AG04450 (cell line): Measurements from ENCODE around the gene CNIH2. TPM values are rescaled to one million over a fixed set of nuclear protein-coding genes. Genes with fewer than 3 reads are reported as not detected.

ENCODE experiments used
- CTCF ChIA-PET: fragments of 300-600, 350-600 bp; formaldehyde crosslinking; extraction: SDS; loops from one replicate; lab custom pipeline; 2022; ENCODE audit warnings: antibody characterized with exemption, inconsistent platforms; lab: Charles Lee
- POLR2A ChIA-PET: fragments of 350-600 bp; formaldehyde crosslinking; extraction: SDS; loops from one replicate; lab custom pipeline; 2021; ENCODE audit warnings: antibody characterized with exemption, inconsistent platforms; lab: Yijun Ruan, JAX
- DNase-seq: peaks from one replicate; pipeline ENCODE4 v3.0.0-alpha.2; 2011; ENCODE audit warnings: low read depth, low spot score
- H3K27ac ChIP-seq: one replicate; pipeline ENCODE4 v1.5.1; 2012; ENCODE audit warnings: low read depth, low read length, control low read depth
- H3K27me3 ChIP-seq: one replicate; pipeline ENCODE4 v1.6.0; 2012; ENCODE audit warnings: low read length; ENCODE audit not compliant: control insufficient read depth, insufficient read depth
- H3K4me3 ChIP-seq: 2 replicates; pipeline ENCODE4 v1.5.1; 2011; ENCODE audit warnings: mild to moderate bottlenecking, low read depth, low read length, control low read depth
- H3K9me3 ChIP-seq: 2 replicates; pipeline ENCODE4 v1.5.1; 2012; ENCODE audit warnings: low read length; ENCODE audit not compliant: control insufficient read depth, insufficient read depth
- CTCF ChIP-seq: IDR thresholded peaks from 2 replicates; pipeline ENCODE4 v1.5.1; 2011; ENCODE audit warnings: low read depth, low read length, control low read depth, inconsistent platforms
- polyA plus RNA-seq: library from polyadenylated mRNA; depleted of rRNA; stranded (reverse); fragments of >200 nt; gene quantifications from 2 replicates; pipeline ENCODE4 v1.2.3, GENCODE V29; 2011

CNIH2 gene
- polyA plus RNA-seq, 1 experiment, result 2.8 TPM

- TF ChIP-seq CTCF, result no peak
- DNase-seq, result peak; percentile 72
- CTCF ChIA-PET, result interaction anchor here (0.6 to 2.1 kb wide), 10 partner anchors 22 to 119 kb away, joined by 3 to 8 read pairs (median 4); partner anchors contain the start of gene RIN1
- peak overlapping the region; percentile 100 for H3K27ac ChIP-seq
- peak overlapping the region; percentile 75 for H3K4me3 ChIP-seq
- no peaks in the 10 kb centered on the region; the same call in 1 of the 2 replicates for H3K9me3 ChIP-seq
- peaks cover 19% of the 10 kb centered on the region for H3K27me3 ChIP-seq
- POLR2A ChIA-PET, result interaction anchor here (0.6 to 2.6 kb wide), 23 partner anchors 8 to 1318 kb away, joined by 3 to 25 read pairs (median 3); partner anchors contain the start of genes BRMS1, CD248, MAJIN and MRPL11
Observed at GRCh38 chr11:66289548-66290329, 11.8 kb downstream of the CNIH2 start.

GRCh38 chr11:66290330-66290621 lies 12.3 kb downstream of the CNIH2 start:
- POLR2A ChIA-PET, result interaction anchor here (2.6 kb wide), 1 partner anchor 27 kb away, joined by 25 read pairs; the partner anchor contains the start of gene CD248
- CTCF ChIA-PET, result interaction anchor here (1.3 kb wide), 1 partner anchor 99 kb away, joined by 5 read pairs; no protein-coding TSS in a partner anchor

DNA sequence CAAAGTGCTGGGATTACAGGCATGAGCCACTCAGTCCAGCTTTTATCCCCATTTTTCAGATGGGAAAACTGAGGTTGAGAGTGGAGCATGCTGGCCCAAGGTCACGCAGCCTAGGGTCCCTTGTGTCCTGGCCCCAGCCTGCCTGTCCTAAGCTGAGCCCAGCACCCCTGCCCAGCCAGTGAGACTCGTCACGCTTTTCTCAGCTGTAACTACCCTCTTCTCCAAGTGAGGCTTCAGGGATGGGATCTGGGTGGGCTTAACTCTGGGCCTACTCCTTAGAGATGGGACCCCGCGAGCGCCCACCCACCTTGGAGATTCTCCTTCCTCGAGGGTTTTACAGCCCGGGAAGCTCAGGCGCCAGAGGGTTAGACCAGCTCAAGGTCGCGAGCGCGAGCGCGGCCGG lies 13.3 kb downstream of the CNIH2 start:
- no peak for DNase-seq
- TF ChIP-seq CTCF, result no peak
- Histone ChIP-seq H3K27ac (no peak overlapping the region), H3K9me3 (no peaks in the 10 kb centered on the region; the same call in 1 of the 2 replicates), H3K4me3 (no peak overlapping the region), H3K27me3 (peaks cover 19% of the 10 kb centered on the region)
- CTCF ChIA-PET, result interaction anchor here (1.3 to 1.4 kb wide), 2 partner anchors 9 to 98 kb away, joined by 5 to 6 read pairs; no protein-coding TSS in a partner anchor
- POLR2A ChIA-PET, result interaction anchor here (0.9 kb wide), 1 partner anchor 9 kb away, joined by 3 read pairs; no protein-coding TSS in a partner anchor

More at GRCh38 chr11:66290330-66290621, 12.3 kb downstream of the CNIH2 start:
- no peak for TF ChIP-seq CTCF
- Histone ChIP-seq H3K4me3 (peak overlapping the region; percentile 75; the same call in 1 of the 2 replicates), H3K27ac (no peak overlapping the region), H3K9me3 (no peaks in the 10 kb centered on the region; the same call in 1 of the 2 replicates), H3K27me3 (peaks cover 19% of the 10 kb centered on the region)
- DNase-seq, result no peak

GRCh38 chr11:66291706-66292542 lies 13.9 kb downstream of the CNIH2 start, which contains the start of gene TMEM151A:
Gene TMEM151A (plus strand): TSS chr11:66291894. CDS start chr11:66292014, 120 bp downstream.
- H3K27me3 ChIP-seq, result peaks cover 19% of the 10 kb centered on the region
- no peak within 1 kb of the TSS for H3K4me3 ChIP-seq
- no peak for TF ChIP-seq CTCF
- DNase-seq, result no peak
- CTCF ChIA-PET, result interaction anchor here (1.4 kb wide), 1 partner anchor 10 kb away, joined by 6 read pairs; no protein-coding TSS in a partner anchor
- no peak within 1 kb of the TSS for H3K27ac ChIP-seq
- H3K9me3 ChIP-seq, result no peaks in the 10 kb centered on the region; the same call in 1 of the 2 replicates
- POLR2A ChIA-PET, result interaction anchor here (0.9 kb wide), 1 partner anchor 10 kb away, joined by 3 read pairs; no protein-coding TSS in a partner anchor
